NCI-H2081 (cell line): ENCODE data around the gene SORCS1.

Experiments
- DNase-seq, 2 experiments: peaks; one replicate each; lab custom pipeline; 2025; lab: John Stamatoyannopoulos, UW

The SORCS1 gene

GRCh38 chr10:107163881-107164861 is at the start of gene SORCS1:
Gene SORCS1, minus strand, starts transcription at chr10:107164706.
- DNase-seq = no peak

GRCh38 chr10:107214261-107214660 is 49.8 kb upstream of the SORCS1 start:
- no peak for DNase-seq

- no peak for DNase-seq
Observed at GRCh38 chr10:107213861-107214260, 49.4 kb upstream of the SORCS1 start.

GRCh38 chr10:107206833-107207232 is 42.3 kb upstream of the SORCS1 start:
- no peak for DNase-seq

- no peak for DNase-seq
Observed at GRCh38 chr10:107169516-107169915, 5.0 kb upstream of the SORCS1 start.

GRCh38 chr10:107168738-107169137 is 4.2 kb upstream of the SORCS1 start:
- DNase-seq = no peak

- DNase-seq = no peak
Observed at GRCh38 chr10:107166403-107166802, 1.9 kb upstream of the SORCS1 start.

GRCh38 chr10:107164992-107165391 is 486 bp upstream of the SORCS1 start:
- DNase-seq = no peak

GRCh38 chr10:107163076-107163855 is 1.2 kb downstream of the SORCS1 start:
- DNase-seq = no peak

GRCh38 chr10:107160866-107161265 is 3.6 kb downstream of the SORCS1 start:
- no peak for DNase-seq

GRCh38 chr10:107159871-107160270 is 4.6 kb downstream of the SORCS1 start:
- no peak for DNase-seq

- DNase-seq = no peak
Observed at GRCh38 chr10:107157071-107157470, 7.4 kb downstream of the SORCS1 start.

- no peak for DNase-seq
Observed at GRCh38 chr10:107152087-107152486, 12.4 kb downstream of the SORCS1 start.

- DNase-seq = no peak
Observed at GRCh38 chr10:107148906-107149305, 15.6 kb downstream of the SORCS1 start.

GRCh38 chr10:107144490-107144889 is 20.0 kb downstream of the SORCS1 start:
- DNase-seq = no peak

GRCh38 chr10:107141524-107142061 is 22.9 kb downstream of the SORCS1 start:
- no peak for DNase-seq

- no peak for DNase-seq
Observed at GRCh38 chr10:107139237-107139636, 25.3 kb downstream of the SORCS1 start.

- DNase-seq = no peak
Observed at GRCh38 chr10:107133656-107134055, 30.9 kb downstream of the SORCS1 start.

GRCh38 chr10:107129000-107129399 is 35.5 kb downstream of the SORCS1 start:
- DNase-seq = no peak

GRCh38 chr10:107126512-107127065 is 37.9 kb downstream of the SORCS1 start:
- DNase-seq = no peak

- no peak for DNase-seq
Observed at GRCh38 chr10:107122703-107123102, 41.8 kb downstream of the SORCS1 start.

- DNase-seq = no peak
Observed at GRCh38 chr10:107118866-107119265, 45.6 kb downstream of the SORCS1 start.
